Neuronal stem cell (in vitro differentiated cells): Measurements from ENCODE around the gene XIRP1. TPM values are rescaled to one million over a fixed set of nuclear protein-coding genes. Genes with fewer than 3 reads are reported as not detected.
A peak's percentile ranks its signal among the peaks of the same experiment; 100 is the strongest.

ENCODE experiments used
- DNase-seq: peaks from one replicate; pipeline ENCODE4 v3.0.0-alpha.2; 2013; ENCODE audit warnings: low spot score
- H2AFZ ChIP-seq: one replicate; pipeline ENCODE4 v1.6.1; 2013; ENCODE audit warnings: mild to moderate bottlenecking, low read length, inconsistent platforms
- H2AK5ac ChIP-seq: 2 replicates; pipeline ENCODE4 v1.6.1; 2013; ENCODE audit warnings: low read depth, mild to moderate bottlenecking, inconsistent platforms, low read length, moderate library complexity, mixed read lengths
- H2BK120ac ChIP-seq: 2 replicates; pipeline ENCODE4 v1.6.1; 2013; ENCODE audit warnings: low read depth, mild to moderate bottlenecking, inconsistent platforms, low read length, moderate library complexity, mixed read lengths
- H2BK12ac ChIP-seq: one replicate; pipeline ENCODE4 v1.6.1; 2013; ENCODE audit warnings: low read length, inconsistent platforms
- H2BK15ac ChIP-seq: 2 replicates; pipeline ENCODE4 v1.6.1; 2013; ENCODE audit warnings: mild to moderate bottlenecking, low read length, inconsistent platforms, mixed read lengths
- H2BK5ac ChIP-seq: one replicate; pipeline ENCODE4 v1.6.1; 2013; ENCODE audit warnings: inconsistent platforms, mild to moderate bottlenecking, low read length, moderate library complexity
- H3K14ac ChIP-seq: one replicate; pipeline ENCODE4 v1.6.1; 2013; ENCODE audit warnings: low read length, inconsistent platforms
- H3K18ac ChIP-seq: 2 replicates; pipeline ENCODE4 v1.6.1; 2013; ENCODE audit warnings: low read length, inconsistent platforms
- H3K23ac ChIP-seq: 2 replicates; pipeline ENCODE4 v1.6.1; 2013; ENCODE audit warnings: low read depth, mild to moderate bottlenecking, mixed read lengths, low read length, inconsistent platforms; ENCODE audit not compliant: poor library complexity
- H3K27ac ChIP-seq: replicated peaks from 3 replicates; pipeline ENCODE4 v1.5.1; 2013; ENCODE audit warnings: low read length, inconsistent platforms
- H3K27me3 ChIP-seq, 3 experiments: 2 replicates each; pipeline ENCODE4 v1.6.1; 2013; ENCODE audit warnings: low read length in 3 of 3, mild to moderate bottlenecking in 2 of 3, inconsistent platforms in 1 of 3, low read depth in 1 of 3, mixed read lengths in 1 of 3, moderate library complexity in 1 of 3; ENCODE audit not compliant: control insufficient read depth in 3 of 3, insufficient read depth in 3 of 3
- H3K36me3 ChIP-seq, 2 donors: replicated peaks in 1 of 2; 2 replicates each; pipeline ENCODE4 v1.6.1; 2013; ENCODE audit warnings: low read length in 2 of 2; ENCODE audit not compliant: control insufficient read depth in 2 of 2, insufficient read depth in 2 of 2
- H3K4ac ChIP-seq: 2 replicates; pipeline ENCODE4 v1.6.1; 2013; ENCODE audit warnings: inconsistent platforms, mild to moderate bottlenecking, low read length, moderate library complexity
- H3K4me1 ChIP-seq, 2 donors: 1 replicate in 1 of 2; 2 replicates in 1 of 2; pipeline ENCODE4 v1.6.1; 2013; ENCODE audit warnings: low read length in 2 of 2, low read depth in 1 of 2; ENCODE audit not compliant: control insufficient read depth in 2 of 2, insufficient read depth in 1 of 2
- H3K4me2 ChIP-seq: one replicate; pipeline ENCODE4 v1.6.1; 2013; ENCODE audit warnings: mild to moderate bottlenecking, low read length, inconsistent platforms; ENCODE audit not compliant: insufficient read depth, poor library complexity, severe bottlenecking
- H3K4me3 ChIP-seq, 2 donors: 2 replicates each; pipeline ENCODE4 v1.5.1; 2013; ENCODE audit warnings: low read length in 2 of 2, mild to moderate bottlenecking in 2 of 2, inconsistent platforms in 1 of 2, moderate library complexity in 1 of 2
- H3K79me1 ChIP-seq: one replicate; pipeline ENCODE4 v1.6.1; 2013; ENCODE audit warnings: low read depth, mild to moderate bottlenecking, inconsistent platforms, low read length, moderate library complexity
- H3K9ac ChIP-seq: one replicate; pipeline ENCODE4 v1.6.1; 2013; ENCODE audit warnings: mild to moderate bottlenecking, low read depth, low read length, inconsistent platforms; ENCODE audit not compliant: poor library complexity
- H3K9me3 ChIP-seq, 2 donors: replicated peaks in 1 of 2; 2 replicates each; pipeline versions ENCODE3 to v1.6.1; 2013; ENCODE audit warnings: low read length in 2 of 2, mild to moderate bottlenecking in 2 of 2, inconsistent platforms in 1 of 2, low read depth in 1 of 2, mixed read lengths in 1 of 2, moderate library complexity in 1 of 2; ENCODE audit not compliant: control insufficient read depth in 2 of 2, insufficient read depth in 1 of 2
- H4K8ac ChIP-seq: one replicate; pipeline ENCODE4 v1.6.1; 2013; ENCODE audit warnings: low read depth, mild to moderate bottlenecking, inconsistent platforms, low read length, moderate library complexity
- H4K91ac ChIP-seq: one replicate; pipeline ENCODE4 v1.6.1; 2013; ENCODE audit warnings: low read length, low read depth, mild to moderate bottlenecking, inconsistent platforms; ENCODE audit not compliant: poor library complexity
- WGBS, 2 donors: extraction: QIAGEN DNeasy Blood & Tissue Kit; methylation state at CpG; one replicate each; pipeline ENCODE4 v1.1.7; 2013; ENCODE audit warnings: missing lambda C conversion rate in 2 of 2, mixed read lengths in 1 of 2; ENCODE audit not compliant: insufficient read length in 2 of 2, insufficient replicate concordance in 1 of 2; ENCODE audit errors: extremely low coverage in 2 of 2; 5-methylcytosine and 5-hydroxymethylcytosine counted together
- polyA plus RNA-seq, 2 experiments: library from polyadenylated mRNA; stranded (reverse); fragments of 200-250 nt; gene quantifications; one replicate each; pipeline ENCODE4 v1.2.3, GENCODE V29; 2013

The XIRP1 gene
- polyA plus RNA-seq (2013, experiment 1 of 2): not detected
- 0.01 TPM for polyA plus RNA-seq (2013, experiment 2 of 2)

GRCh38 chr3:39192490-39193092 lies at the start of gene XIRP1:
Gene XIRP1, minus strand, starts transcription at chr3:39192595. Its CDS starts 3,150 bp downstream, at chr3:39189445.
- H3K27me3 ChIP-seq: no peaks in the 10 kb centered on the region
- no peak within 1 kb of the TSS for H3K4me2 ChIP-seq
- H3K4me3 ChIP-seq: no peak within 1 kb of the TSS
- H3K9me3 ChIP-seq: no peaks in the 10 kb centered on the region
- no peak within 1 kb of the TSS for H4K91ac ChIP-seq
- H3K27ac ChIP-seq: no peak within 1 kb of the TSS
- DNase-seq: no peak
- H2AFZ ChIP-seq: no peak within 1 kb of the TSS
- H3K23ac ChIP-seq: peak within 1 kb of the TSS; percentile 35
- H3K9ac ChIP-seq: no peak within 1 kb of the TSS
- H4K8ac ChIP-seq: no peak within 1 kb of the TSS
- no peak within 1 kb of the TSS for H3K14ac ChIP-seq
- H3K79me1 ChIP-seq: no peaks in the 10 kb centered on the region
- H2BK120ac ChIP-seq: peak within 1 kb of the TSS; percentile 35
- H3K4ac ChIP-seq: no peak within 1 kb of the TSS
- no peaks in the 10 kb centered on the region for H3K36me3 ChIP-seq
- H2BK15ac ChIP-seq: no peak within 1 kb of the TSS
- no CpG with 5 or more reads among the region's 9 CpGs for WGBS, 2 donors
- no peak within 1 kb of the TSS for H2BK5ac ChIP-seq
- no peak within 1 kb of the TSS for H2BK12ac ChIP-seq
- peak within 1 kb of the TSS; percentile 95 for H2AK5ac ChIP-seq
- peak within 1 kb of the TSS; percentile 71 for H3K18ac ChIP-seq
- H3K4me1 ChIP-seq: peaks cover 0 to 13% of the 10 kb centered on the region in 2 donors

- no peak overlapping the region for H2BK120ac ChIP-seq
- H2AK5ac ChIP-seq: no peak overlapping the region
- H3K23ac ChIP-seq: no peak overlapping the region
- H3K4me3 ChIP-seq: no peak overlapping the region
- DNase-seq: no peak
- H2BK15ac ChIP-seq: no peak overlapping the region
- peaks cover 0 to 4% (median 0%) of the 10 kb centered on the region in 3 experiments for H3K27me3 ChIP-seq
- no peak overlapping the region for H2AFZ ChIP-seq
- H3K9me3 ChIP-seq: no peaks in the 10 kb centered on the region
- H3K36me3 ChIP-seq: no peaks in the 10 kb centered on the region
- H3K9ac ChIP-seq: no peak overlapping the region
- no peak overlapping the region for H4K91ac ChIP-seq
- H2BK12ac ChIP-seq: no peak overlapping the region
- H3K4me2 ChIP-seq: no peak overlapping the region
- H2BK5ac ChIP-seq: no peak overlapping the region
- H3K18ac ChIP-seq: no peak overlapping the region
- H3K27ac ChIP-seq: no peak overlapping the region
- no peak overlapping the region for H3K4ac ChIP-seq
- no peaks in the 10 kb centered on the region for H3K79me1 ChIP-seq
- no peaks in the 10 kb centered on the region for H3K4me1 ChIP-seq
- H4K8ac ChIP-seq: no peak overlapping the region
- no peak overlapping the region for H3K14ac ChIP-seq
Measured at GRCh38 chr3:39241561-39241960, 49.2 kb upstream of the XIRP1 start.

- H4K8ac ChIP-seq: no peak overlapping the region
- DNase-seq: no peak
- WGBS, 2 donors: no CpG with 5 or more reads among the region's 6 CpGs
- H3K23ac ChIP-seq: no peak overlapping the region
- no peak overlapping the region for H2AK5ac ChIP-seq
- H3K27ac ChIP-seq: no peak overlapping the region
- no peak overlapping the region for H3K4me3 ChIP-seq
- H3K9me3 ChIP-seq: no peaks in the 10 kb centered on the region
- H3K14ac ChIP-seq: no peak overlapping the region
- no peak overlapping the region for H2BK15ac ChIP-seq
- H2AFZ ChIP-seq: no peak overlapping the region
- no peak overlapping the region for H3K4ac ChIP-seq
- no peaks in the 10 kb centered on the region for H3K79me1 ChIP-seq
- H4K91ac ChIP-seq: no peak overlapping the region
- H3K36me3 ChIP-seq: no peaks in the 10 kb centered on the region
- H3K4me2 ChIP-seq: no peak overlapping the region
- no peak overlapping the region for H3K9ac ChIP-seq
- H3K18ac ChIP-seq: no peak overlapping the region
- no peak overlapping the region for H2BK5ac ChIP-seq
- H2BK120ac ChIP-seq: no peak overlapping the region
- H3K27me3 ChIP-seq: peaks cover 0 to 4% (median 0%) of the 10 kb centered on the region in 3 experiments
- H3K4me1 ChIP-seq: no peaks in the 10 kb centered on the region
- no peak overlapping the region for H2BK12ac ChIP-seq
Measured at GRCh38 chr3:39237027-39237426, 44.6 kb upstream of the XIRP1 start.

- Histone ChIP-seq H3K14ac (no peak overlapping the region), H2BK120ac (no peak overlapping the region), H3K23ac (no peak overlapping the region), H4K91ac (no peak overlapping the region), H3K9me3 (no peaks in the 10 kb centered on the region), H3K18ac (no peak overlapping the region), H3K4me1 (no peaks in the 10 kb centered on the region), H2AK5ac (no peak overlapping the region), H3K27ac (no peak overlapping the region), H3K4me3 (no peak overlapping the region), H2AFZ (no peak overlapping the region), H3K27me3 (peaks cover 0 to 4% (median 0%) of the 10 kb centered on the region in 3 experiments), H4K8ac (no peak overlapping the region), H2BK15ac (no peak overlapping the region), H3K4me2 (no peak overlapping the region), H2BK5ac (no peak overlapping the region), H2BK12ac (no peak overlapping the region), H3K36me3 (no peaks in the 10 kb centered on the region), H3K9ac (no peak overlapping the region), H3K4ac (no peak overlapping the region), H3K79me1 (no peaks in the 10 kb centered on the region)
- DNase-seq: no peak
- WGBS, 2 donors: no CpG with 5 or more reads among the region's 2 CpGs
Measured at GRCh38 chr3:39234651-39235050, 42.3 kb upstream of the XIRP1 start.
